22Rv1 (cell line): ENCODE measurements around the gene GALNT18.

Source experiments
- ZFX ChIP-seq: fragments of 450-650 bp; IDR thresholded peaks from 2 replicates; pipeline ENCODE4 v1.6.1; 2017; ENCODE audit warnings: antibody characterized with exemption, borderline replicate concordance
- TF ChIP-seq, protein P1 (sequence below): fragments of 450-650 bp; IDR thresholded peaks from 2 replicates; pipeline ENCODE4 v1.5.1; 2017; ENCODE audit warnings: mild to moderate bottlenecking

GRCh38 chr11:11579012-11579988 is 42.5 kb downstream of the GALNT18 start:
- TF ChIP-seq, protein P1, sequence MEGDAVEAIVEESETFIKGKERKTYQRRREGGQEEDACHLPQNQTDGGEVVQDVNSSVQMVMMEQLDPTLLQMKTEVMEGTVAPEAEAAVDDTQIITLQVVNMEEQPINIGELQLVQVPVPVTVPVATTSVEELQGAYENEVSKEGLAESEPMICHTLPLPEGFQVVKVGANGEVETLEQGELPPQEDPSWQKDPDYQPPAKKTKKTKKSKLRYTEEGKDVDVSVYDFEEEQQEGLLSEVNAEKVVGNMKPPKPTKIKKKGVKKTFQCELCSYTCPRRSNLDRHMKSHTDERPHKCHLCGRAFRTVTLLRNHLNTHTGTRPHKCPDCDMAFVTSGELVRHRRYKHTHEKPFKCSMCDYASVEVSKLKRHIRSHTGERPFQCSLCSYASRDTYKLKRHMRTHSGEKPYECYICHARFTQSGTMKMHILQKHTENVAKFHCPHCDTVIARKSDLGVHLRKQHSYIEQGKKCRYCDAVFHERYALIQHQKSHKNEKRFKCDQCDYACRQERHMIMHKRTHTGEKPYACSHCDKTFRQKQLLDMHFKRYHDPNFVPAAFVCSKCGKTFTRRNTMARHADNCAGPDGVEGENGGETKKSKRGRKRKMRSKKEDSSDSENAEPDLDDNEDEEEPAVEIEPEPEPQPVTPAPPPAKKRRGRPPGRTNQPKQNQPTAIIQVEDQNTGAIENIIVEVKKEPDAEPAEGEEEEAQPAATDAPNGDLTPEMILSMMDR = no peak
- TF ChIP-seq ZFX = no peak
